ENCODE results near the gene RHBDL3.
"Not testable (repeated sequence)": the region's sequence is repeated elsewhere in the genome, so short reads cannot be mapped to it uniquely, and the experiment has no call there.

RHBDL3 gene

GRCh38 chr17:32265192-32265923, at the start of gene RHBDL3:
RHBDL3 (plus strand) TSS chr17:32265832; CDS start chr17:32266190, 358 bp downstream.
- no peak for DNase-seq (ENCODE audit: low read depth)

- DNase-seq (ENCODE audit: low read depth): no peak
These were observed 43.0 kb upstream of the RHBDL3 start for GRCh38 chr17:32222621-32223020.

- DNase-seq (ENCODE audit: low read depth): no peak
These were observed 41.9 kb upstream of the RHBDL3 start for GRCh38 chr17:32223703-32224102.

- no peak for DNase-seq (ENCODE audit: low read depth)
These were observed 38.7 kb upstream of the RHBDL3 start for GRCh38 chr17:32226886-32227285.

GRCh38 chr17:32227910-32228309, 37.7 kb upstream of the RHBDL3 start:
- DNase-seq (ENCODE audit: low read depth): no peak

- DNase-seq (ENCODE audit: low read depth): no peak
These were observed 30.0 kb upstream of the RHBDL3 start for GRCh38 chr17:32235588-32235987.

GRCh38 chr17:32239456-32239855, 26.2 kb upstream of the RHBDL3 start:
- no peak for DNase-seq (ENCODE audit: low read depth)

- no peak for DNase-seq (ENCODE audit: low read depth)
These were observed 24.9 kb upstream of the RHBDL3 start for GRCh38 chr17:32240750-32241149.

- DNase-seq (ENCODE audit: low read depth): no peak
These were observed 24.0 kb upstream of the RHBDL3 start for GRCh38 chr17:32241640-32242039.

- no peak for DNase-seq (ENCODE audit: low read depth)
These were observed 16.2 kb upstream of the RHBDL3 start for GRCh38 chr17:32249475-32249874.

- peak; percentile 39 for DNase-seq (ENCODE audit: low read depth)
These were observed 12.5 kb upstream of the RHBDL3 start for GRCh38 chr17:32253117-32253611.

- DNase-seq (ENCODE audit: low read depth): no peak
These were observed 9.5 kb upstream of the RHBDL3 start for GRCh38 chr17:32256012-32256700.

- no peak for DNase-seq (ENCODE audit: low read depth)
These were observed 9.0 kb upstream of the RHBDL3 start for GRCh38 chr17:32256701-32257019.

- DNase-seq (ENCODE audit: low read depth): no peak
These were observed 7.1 kb upstream of the RHBDL3 start for GRCh38 chr17:32258383-32259140.

GRCh38 chr17:32259586-32259985, 6.0 kb upstream of the RHBDL3 start:
- no peak for DNase-seq (ENCODE audit: low read depth)

- DNase-seq (ENCODE audit: low read depth): no peak
These were observed 4.3 kb upstream of the RHBDL3 start for GRCh38 chr17:32261417-32261736.

- no peak for DNase-seq (ENCODE audit: low read depth)
These were observed 3.6 kb upstream of the RHBDL3 start for GRCh38 chr17:32261936-32262510.

- not testable (repeated sequence) for DNase-seq (ENCODE audit: low read depth)
These were observed 2.1 kb upstream of the RHBDL3 start for GRCh38 chr17:32263515-32263914.

- no peak for DNase-seq (ENCODE audit: low read depth)
These were observed 1.4 kb upstream of the RHBDL3 start for GRCh38 chr17:32264140-32264799.

GRCh38 chr17:32264823-32265191, 825 bp upstream of the RHBDL3 start:
- no peak for DNase-seq (ENCODE audit: low read depth)

GRCh38 chr17:32266051-32266388, 388 bp downstream of the RHBDL3 start:
- no peak for DNase-seq (ENCODE audit: low read depth)

All from activated gamma-delta T cell treated with anti-CD3 and anti-CD28 coated beads, Interleukin-2, amount 50 U/mL, for 16 hours (primary cell).